Activated naive CD4-positive, alpha-beta T cell treated with anti-CD3 and anti-CD28 coated beads for 36 hours (primary cell): ENCODE data around the gene TRAPPC3L. TPM values are rescaled to one million over a fixed set of nuclear protein-coding genes. Genes with fewer than 3 reads are reported as not detected.

Experiments used
- CTCF ChIA-PET: fragments of 350-600 bp; sonication (Branson Sonifier 250); formaldehyde crosslinking; loops from one replicate; lab custom pipeline; 2021; ENCODE audit warnings: antibody characterized with exemption; lab: Charles Lee
- DNase-seq: peaks from one replicate; pipeline ENCODE4 v3.0.0-alpha.2; 2020
- H3K27ac Mint-ChIP-seq: one replicate; pipeline ENCODE4 v1.8.0; 2021; ENCODE audit warnings: mild to moderate bottlenecking, mixed read lengths
- H3K27me3 Mint-ChIP-seq: one replicate; pipeline ENCODE4 v1.8.0; 2021; ENCODE audit warnings: low read depth, mixed read lengths
- H3K36me3 Mint-ChIP-seq: one replicate; pipeline ENCODE4 v1.8.0; 2021; ENCODE audit warnings: low read depth, mixed read lengths
- H3K4me1 Mint-ChIP-seq: one replicate; pipeline ENCODE4 v1.8.0; 2021; ENCODE audit warnings: low read depth, mixed read lengths
- H3K4me3 Mint-ChIP-seq: one replicate; pipeline ENCODE4 v1.8.0; 2021; ENCODE audit warnings: mild to moderate bottlenecking, moderate library complexity, mixed read lengths
- H3K9me3 Mint-ChIP-seq: one replicate; pipeline ENCODE4 v1.8.0; 2021; ENCODE audit warnings: mixed read lengths
- intact Hi-C: fragments of 100-400 bp; cut with micrococcal nuclease; formaldehyde crosslinking; loops from one replicate; pipeline ENCODE4 v1.15.1; 2023
- total RNA-seq, 2 experiments: library from RNA; stranded (reverse); gene quantifications; one replicate each; pipeline ENCODE4 v1.2.3, GENCODE V29; 2021

Gene TRAPPC3L
- total RNA-seq, 2 experiments from 2014 or later = not detected

DNA sequence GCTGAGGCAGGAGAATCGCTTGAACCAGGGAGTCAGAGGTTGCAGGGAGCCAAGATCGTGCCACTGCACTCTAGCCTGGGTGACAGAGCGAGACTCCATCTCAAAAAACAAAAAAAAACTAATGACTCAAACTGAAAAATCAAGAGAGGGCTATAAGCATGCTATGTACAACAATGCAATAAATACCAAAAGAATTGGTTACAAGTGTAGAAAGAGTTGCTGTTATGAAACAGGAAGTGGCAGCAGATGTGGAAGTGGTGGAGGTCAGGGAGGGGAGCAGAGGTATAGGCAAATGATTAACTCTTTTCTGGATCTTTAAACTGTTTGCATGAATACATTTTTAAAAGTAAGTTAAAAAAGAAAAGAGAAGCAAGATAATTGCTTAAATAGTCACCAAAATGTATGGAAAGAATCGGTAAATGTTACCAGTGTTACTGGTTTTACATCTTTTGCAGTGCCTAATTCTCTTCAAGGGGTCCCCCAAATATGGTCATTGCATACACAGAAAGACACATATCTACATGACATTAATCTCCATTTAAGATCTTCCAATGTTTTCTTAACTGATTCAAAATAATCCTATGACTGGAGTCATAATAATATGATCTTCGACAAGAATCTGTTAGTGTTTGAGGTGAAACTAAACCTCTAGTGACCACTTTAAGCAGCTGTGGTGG, 69.3 kb downstream of the TRAPPC3L start:
- Mint-ChIP-seq H3K9me3 (no peaks in the 10 kb centered on the region), H3K27me3 (peaks cover 3% of the 10 kb centered on the region), H3K4me3 (no peak overlapping the region), H3K27ac (no peak overlapping the region), H3K4me1 (peaks cover 18% of the 10 kb centered on the region), H3K36me3 (no peaks in the 10 kb centered on the region)
- CTCF ChIA-PET = no interaction called here
- DNase-seq = peak; percentile 25
- intact Hi-C loops = loop anchor here (5.0 kb wide), 1 partner anchor 454 kb away; no protein-coding TSS in a partner anchor

DNA sequence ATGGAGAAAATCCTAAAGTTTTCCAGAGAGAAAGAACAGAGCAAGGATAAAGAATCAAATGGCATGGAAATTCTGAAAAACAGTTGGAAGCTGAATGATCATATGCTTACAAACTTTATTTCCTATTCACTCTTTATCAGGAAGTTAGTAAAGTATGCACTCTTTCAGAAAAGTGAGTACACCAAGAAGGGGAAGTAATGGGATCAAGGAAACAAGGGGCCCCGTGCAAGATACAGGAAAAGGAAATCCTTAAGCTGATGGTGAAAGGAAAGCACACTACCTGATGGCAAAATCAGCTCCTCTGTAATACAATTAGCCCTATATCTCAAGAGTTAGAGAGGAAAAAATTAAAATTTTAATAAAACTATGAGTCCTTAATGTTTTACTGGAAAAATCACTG, 70.3 kb downstream of the TRAPPC3L start:
- DNase-seq = no peak
- Mint-ChIP-seq H3K4me1 (peaks cover 18% of the 10 kb centered on the region), H3K36me3 (no peaks in the 10 kb centered on the region), H3K27me3 (peaks cover 3% of the 10 kb centered on the region), H3K9me3 (no peaks in the 10 kb centered on the region), H3K4me3 (no peak overlapping the region), H3K27ac (no peak overlapping the region)
- CTCF ChIA-PET = no interaction called here
- intact Hi-C loops = loop anchor here (5.0 kb wide), 1 partner anchor 453 kb away; no protein-coding TSS in a partner anchor

DNA sequence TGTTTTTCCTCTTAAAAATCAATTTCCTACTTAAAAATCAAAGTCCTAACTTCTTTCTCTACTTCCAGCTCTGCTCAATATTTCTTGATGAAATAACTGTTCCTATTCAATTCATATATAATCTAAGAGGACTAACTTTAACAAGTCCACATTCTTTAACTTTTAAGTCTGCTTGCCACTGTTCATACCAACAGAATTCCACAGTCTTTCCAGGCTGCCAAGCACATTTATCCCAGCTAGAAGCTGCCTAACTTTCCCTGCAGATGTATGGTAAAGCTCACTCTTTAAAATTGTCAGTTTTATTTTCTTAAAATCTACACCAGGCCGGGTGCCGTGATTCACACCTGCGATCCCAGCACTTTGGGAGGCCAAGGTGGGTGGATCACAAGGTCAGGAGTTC, 72.8 kb downstream of the TRAPPC3L start:
- no peak for DNase-seq
- H3K27me3 Mint-ChIP-seq = no peaks in the 10 kb centered on the region
- intact Hi-C loops = no loop called here
- H3K4me1 Mint-ChIP-seq = peaks cover 18% of the 10 kb centered on the region
- H3K36me3 Mint-ChIP-seq = no peaks in the 10 kb centered on the region
- H3K4me3 Mint-ChIP-seq = no peak overlapping the region
- CTCF ChIA-PET = no interaction called here
- no peak overlapping the region for H3K27ac Mint-ChIP-seq
- H3K9me3 Mint-ChIP-seq = no peaks in the 10 kb centered on the region

DNA sequence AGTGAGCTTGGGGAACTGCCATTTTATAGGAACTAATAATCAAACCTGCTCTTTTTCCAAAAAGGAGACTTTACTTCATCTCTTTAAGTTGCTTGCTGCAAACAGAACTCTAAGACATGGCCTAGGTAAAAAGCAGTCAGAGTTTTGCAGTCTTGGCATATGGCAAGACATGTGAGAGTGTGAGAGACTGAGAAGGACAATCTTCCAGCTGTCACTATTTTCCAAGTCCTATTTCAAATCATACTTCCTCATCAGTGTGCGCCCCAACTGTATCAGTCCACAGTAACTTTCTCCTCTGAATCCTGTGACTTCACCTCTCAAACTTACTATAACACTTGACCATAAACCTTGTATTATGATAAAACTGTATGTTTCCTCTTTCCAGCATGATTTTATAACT, 74.0 kb downstream of the TRAPPC3L start:
- Mint-ChIP-seq H3K4me3 (no peak overlapping the region), H3K27me3 (no peaks in the 10 kb centered on the region), H3K9me3 (no peaks in the 10 kb centered on the region), H3K36me3 (no peaks in the 10 kb centered on the region), H3K4me1 (peaks cover 18% of the 10 kb centered on the region), H3K27ac (no peak overlapping the region)
- intact Hi-C loops = no loop called here
- no peak for DNase-seq
- CTCF ChIA-PET = no interaction called here

DNA sequence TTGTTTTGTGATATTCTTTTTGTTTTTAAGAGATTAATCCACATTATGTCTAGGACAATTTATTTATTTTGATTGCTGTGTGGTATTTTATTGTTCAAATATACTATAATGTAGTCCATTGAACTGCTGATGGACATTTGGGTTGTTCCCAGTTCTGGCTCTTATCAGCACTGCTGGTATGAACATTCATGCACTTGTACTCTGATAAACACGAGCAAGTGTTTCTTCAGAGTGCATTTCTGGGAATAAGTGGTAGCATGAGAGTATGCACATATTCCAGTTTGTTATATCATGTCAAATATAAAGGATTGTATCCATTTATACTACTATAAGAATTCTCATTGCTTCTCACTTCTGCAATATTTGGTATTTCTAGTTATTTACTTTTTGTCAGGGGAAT, 77.2 kb downstream of the TRAPPC3L start:
- no peak for DNase-seq
- Mint-ChIP-seq H3K27me3 (peaks cover 3% of the 10 kb centered on the region), H3K4me3 (no peak overlapping the region), H3K9me3 (no peaks in the 10 kb centered on the region), H3K36me3 (no peaks in the 10 kb centered on the region), H3K4me1 (peaks cover 10% of the 10 kb centered on the region), H3K27ac (no peak overlapping the region)
- intact Hi-C loops = loop anchor here (10.0 kb wide), 1 partner anchor 363 kb away; the partner anchor contains the start of gene NT5DC1
- CTCF ChIA-PET = interaction anchor here (0.6 kb wide), 1 partner anchor 17 kb away, joined by 4 read pairs; no protein-coding TSS in a partner anchor

DNA sequence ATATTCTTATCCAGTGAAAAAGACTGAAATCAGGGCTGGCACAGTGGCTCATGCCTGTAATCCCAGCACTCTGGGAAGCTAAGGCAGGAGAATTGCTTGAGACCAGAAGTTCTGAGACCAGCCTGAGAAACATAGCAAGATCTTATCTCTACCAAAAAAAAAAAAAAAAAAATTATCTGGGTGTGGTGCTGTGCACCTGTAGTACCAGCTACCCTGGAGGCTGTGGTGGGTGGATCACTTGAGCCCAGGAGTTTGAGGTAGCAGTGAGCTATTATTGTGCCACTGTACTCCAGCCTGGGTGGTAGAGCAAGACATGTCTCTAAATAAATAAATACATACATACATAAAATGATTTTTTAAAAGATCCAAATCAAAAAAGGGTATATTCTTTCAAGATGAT, 78.0 kb downstream of the TRAPPC3L start:
- no peak overlapping the region for H3K4me3 Mint-ChIP-seq
- H3K9me3 Mint-ChIP-seq = no peaks in the 10 kb centered on the region
- CTCF ChIA-PET = no interaction called here
- peaks cover 12% of the 10 kb centered on the region for H3K4me1 Mint-ChIP-seq
- DNase-seq = no peak
- H3K36me3 Mint-ChIP-seq = no peaks in the 10 kb centered on the region
- no peak overlapping the region for H3K27ac Mint-ChIP-seq
- H3K27me3 Mint-ChIP-seq = peaks cover 10% of the 10 kb centered on the region
- intact Hi-C loops = loop anchor here (10.0 kb wide), 1 partner anchor 363 kb away; the partner anchor contains the start of gene NT5DC1

DNA sequence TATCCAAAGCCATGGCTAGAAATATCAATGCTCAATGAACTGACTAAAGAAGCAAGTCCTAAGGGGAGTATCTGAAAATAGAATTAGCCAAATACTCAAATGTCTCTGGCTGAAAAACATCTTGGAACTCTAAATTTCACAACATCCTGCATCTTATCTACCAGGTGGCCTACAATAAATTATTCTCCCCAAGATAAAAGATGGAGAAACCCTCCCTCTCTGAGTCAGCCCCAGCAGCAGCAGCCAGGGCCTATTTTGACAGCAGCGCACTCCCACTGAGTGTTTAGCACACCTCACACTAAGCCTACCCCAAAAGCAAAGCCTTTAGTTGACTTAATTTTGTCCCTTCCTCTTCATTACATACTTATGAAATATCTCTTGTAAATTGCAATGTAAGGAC, 78.4 kb downstream of the TRAPPC3L start:
- H3K4me1 Mint-ChIP-seq = peaks cover 14% of the 10 kb centered on the region
- no peaks in the 10 kb centered on the region for H3K36me3 Mint-ChIP-seq
- H3K27me3 Mint-ChIP-seq = peaks cover 12% of the 10 kb centered on the region
- no peak overlapping the region for H3K4me3 Mint-ChIP-seq
- CTCF ChIA-PET = no interaction called here
- no peaks in the 10 kb centered on the region for H3K9me3 Mint-ChIP-seq
- intact Hi-C loops = loop anchor here (10.0 kb wide), 1 partner anchor 362 kb away; the partner anchor contains the start of gene NT5DC1
- DNase-seq = no peak
- no peak overlapping the region for H3K27ac Mint-ChIP-seq

DNA sequence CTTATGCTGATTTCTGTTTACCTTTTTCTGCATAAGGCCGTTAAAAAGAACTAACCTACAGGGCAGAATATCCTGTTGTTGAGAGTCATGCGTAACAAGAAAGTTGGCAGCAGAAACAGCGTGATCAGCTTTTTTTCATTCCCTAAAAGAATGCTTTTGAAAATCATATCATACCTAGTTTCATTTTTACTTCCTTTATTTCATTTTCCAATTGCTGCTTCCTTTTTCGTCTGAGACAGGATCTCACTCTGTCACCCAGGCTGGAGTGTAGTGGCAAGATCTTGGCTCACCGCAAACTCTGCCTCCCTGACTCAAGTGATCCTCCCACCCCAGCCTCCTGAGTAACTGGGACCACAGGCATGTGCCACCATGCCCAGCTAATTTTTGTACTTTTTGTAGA, 80.2 kb downstream of the TRAPPC3L start:
- CTCF ChIA-PET = interaction anchor here (0.8 kb wide), 1 partner anchor 21 kb away, joined by 5 read pairs; no protein-coding TSS in a partner anchor
- Mint-ChIP-seq H3K4me3 (no peak overlapping the region), H3K9me3 (no peaks in the 10 kb centered on the region), H3K4me1 (peaks cover 20% of the 10 kb centered on the region), H3K27me3 (peaks cover 19% of the 10 kb centered on the region), H3K36me3 (no peaks in the 10 kb centered on the region), H3K27ac (no peak overlapping the region)
- intact Hi-C loops = loop anchor here (10.0 kb wide), 1 partner anchor 360 kb away; the partner anchor contains the start of gene NT5DC1
- no peak for DNase-seq

DNA sequence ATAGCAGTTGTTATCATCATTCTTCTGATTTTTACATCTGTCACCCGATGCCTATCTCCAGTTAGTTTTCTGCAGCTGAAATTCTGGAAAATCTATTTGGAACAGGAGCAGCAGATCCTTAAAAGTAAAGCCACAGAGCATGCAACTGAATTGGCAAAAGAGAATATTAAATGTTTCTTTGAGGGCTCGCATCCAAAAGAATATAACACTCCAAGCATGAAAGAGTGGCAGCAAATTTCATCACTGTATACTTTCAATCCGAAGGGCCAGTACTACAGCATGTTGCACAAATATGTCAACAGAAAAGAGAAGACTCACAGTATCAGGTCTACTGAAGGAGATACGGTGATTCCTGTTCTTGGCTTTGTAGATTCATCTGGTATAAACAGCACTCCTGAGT, 82.2 kb downstream of the TRAPPC3L start:
- no peaks in the 10 kb centered on the region for H3K9me3 Mint-ChIP-seq
- CTCF ChIA-PET = interaction anchor here (0.7 to 1.4 kb wide), 4 partner anchors 18 to 175 kb away, joined by 3 to 4 read pairs (median 4); no protein-coding TSS in a partner anchor

DNA sequence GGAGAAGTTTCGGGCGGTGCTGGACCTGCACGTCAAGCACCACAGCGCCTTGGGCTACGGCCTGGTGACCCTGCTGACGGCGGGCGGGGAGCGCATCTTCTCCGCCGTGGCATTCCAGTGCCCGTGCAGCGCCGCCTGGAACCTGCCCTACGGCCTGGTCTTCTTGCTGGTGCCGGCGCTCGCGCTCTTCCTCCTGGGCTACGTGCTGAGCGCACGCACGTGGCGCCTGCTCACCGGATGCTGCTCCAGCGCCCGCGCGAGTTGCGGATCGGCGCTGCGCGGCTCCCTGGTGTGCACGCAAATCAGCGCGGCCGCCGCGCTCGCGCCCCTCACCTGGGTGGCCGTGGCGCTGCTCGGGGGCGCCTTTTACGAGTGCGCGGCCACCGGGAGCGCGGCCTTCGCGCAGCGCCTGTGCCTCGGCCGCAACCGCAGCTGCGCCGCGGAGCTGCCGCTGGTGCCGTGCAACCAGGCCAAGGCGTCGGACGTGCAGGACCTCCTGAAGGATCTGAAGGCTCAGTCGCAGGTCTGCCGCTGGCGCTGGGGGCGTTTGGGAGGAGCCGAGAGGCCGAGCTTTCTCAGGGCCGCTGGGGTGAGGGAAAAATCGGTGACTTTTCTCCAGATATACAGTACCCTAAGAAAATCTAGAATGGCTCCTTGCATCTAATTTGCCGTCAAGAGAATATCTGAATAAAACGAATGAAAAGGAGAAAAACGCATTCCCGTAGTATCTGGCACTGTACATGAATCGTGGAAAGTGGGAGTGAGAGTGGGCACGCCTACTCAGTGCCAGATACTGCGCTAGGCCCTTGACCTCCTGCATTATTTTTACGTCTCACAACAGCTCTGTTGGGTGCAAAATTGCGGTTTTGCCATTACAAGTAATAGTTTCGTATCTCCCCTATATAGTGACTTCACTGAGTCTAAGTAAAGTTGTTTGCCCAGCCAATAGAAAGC, 83.3 kb downstream of the TRAPPC3L start:
- peak overlapping the region; percentile 56 for H3K4me3 Mint-ChIP-seq
- intact Hi-C loops = loop anchor here (1.0 to 10.0 kb wide), 5 partner anchors 18 to 451 kb away; partner anchors contain the start of genes DSE and NT5DC1
- CTCF ChIA-PET = interaction anchor here (0.6 to 1.4 kb wide), 2 partner anchors 42 to 60 kb away, joined by 3 to 4 read pairs; no protein-coding TSS in a partner anchor
- peaks cover 22% of the 10 kb centered on the region for H3K27me3 Mint-ChIP-seq
- H3K36me3 Mint-ChIP-seq = no peaks in the 10 kb centered on the region
- peaks cover 20% of the 10 kb centered on the region for H3K4me1 Mint-ChIP-seq
- DNase-seq = peak; percentile 54
- no peak overlapping the region for H3K27ac Mint-ChIP-seq
- H3K9me3 Mint-ChIP-seq = no peaks in the 10 kb centered on the region

More for the DNA sequence above, 82.2 kb downstream of the TRAPPC3L start:
- peaks cover 20% of the 10 kb centered on the region for H3K4me1 Mint-ChIP-seq
- H3K36me3 Mint-ChIP-seq = no peaks in the 10 kb centered on the region
- intact Hi-C loops = loop anchor here (2.0 to 10.0 kb wide), 4 partner anchors 91 to 452 kb away; partner anchors contain the start of genes DSE and NT5DC1
- no peak overlapping the region for H3K4me3 Mint-ChIP-seq
- no peak for DNase-seq
- no peak overlapping the region for H3K27ac Mint-ChIP-seq
- H3K27me3 Mint-ChIP-seq = peaks cover 22% of the 10 kb centered on the region

DNA sequence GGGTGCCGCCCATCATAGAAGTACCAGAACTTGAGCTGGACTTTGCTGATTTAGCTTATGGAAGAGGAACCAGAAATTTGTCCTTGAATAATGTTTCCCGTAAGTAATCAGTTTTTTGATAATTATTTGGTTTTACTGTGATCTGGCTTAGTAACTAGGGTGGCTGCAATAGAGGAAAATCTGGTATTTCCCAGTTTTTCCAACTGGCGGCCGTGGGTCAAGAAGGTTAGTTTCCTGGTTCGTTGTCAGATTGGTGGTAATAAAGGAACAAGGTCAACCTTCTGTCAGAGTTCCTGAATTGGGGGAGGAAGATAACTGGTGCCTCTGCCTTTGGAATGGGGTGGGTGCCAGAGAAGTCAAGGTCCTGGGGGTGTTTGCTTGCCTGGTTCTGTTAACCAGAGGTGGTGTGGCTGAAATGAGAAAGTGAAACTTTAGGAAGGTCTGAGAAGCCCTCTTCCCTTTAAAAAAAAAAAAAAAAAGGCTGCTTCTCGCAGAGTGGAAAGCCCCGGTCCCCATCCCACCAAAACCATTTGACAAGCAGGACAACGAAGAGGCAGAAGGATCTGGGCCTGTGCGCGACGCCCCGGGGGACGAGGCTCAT, 84.1 kb downstream of the TRAPPC3L start, which contains the start of gene CALHM6:
Gene CALHM6 (plus strand): TSS at position 45 of the 601 bp plus-strand sequence. CDS start 555 bp downstream, at position 600.
- Mint-ChIP-seq H3K4me3 (peak within 1 kb of the TSS; percentile 56), H3K36me3 (no peaks in the 10 kb centered on the region), H3K4me1 (peaks cover 20% of the 10 kb centered on the region), H3K9me3 (no peaks in the 10 kb centered on the region), H3K27ac (no peak within 1 kb of the TSS), H3K27me3 (peaks cover 22% of the 10 kb centered on the region)
- intact Hi-C loops = loop anchor here (5.0 to 10.0 kb wide), 3 partner anchors 89 to 357 kb away; partner anchors contain the start of genes DSE and NT5DC1
- no peak for DNase-seq
- CTCF ChIA-PET = interaction anchor here (0.6 to 1.4 kb wide), 2 partner anchors 15 to 74 kb away, joined by 3 read pairs; no protein-coding TSS in a partner anchor
